B cell (primary cell): ENCODE data around the gene MESP2.

Experiments
- CTCF ChIP-seq: fragments of 200-600 bp; IDR thresholded peaks from one replicate; pipeline ENCODE4 v1.8.0; 2022; ENCODE audit warnings: antibody characterized with exemption, mild to moderate bottlenecking
- EZH2 ChIP-seq: IDR thresholded peaks from 2 replicates; pipeline ENCODE4 v1.6.1; 2012; ENCODE audit warnings: borderline replicate concordance, low read depth, mild to moderate bottlenecking, moderate library complexity, low read length; ENCODE audit not compliant: insufficient read depth, poor library complexity, severe bottlenecking

GRCh38 chr15:89807689-89808088, 31.6 kb downstream of the MESP2 start:
- no peak for TF ChIP-seq CTCF
- no peak for TF ChIP-seq EZH2
